ENCODE data around the gene HOXB4. TPM values are rescaled to one million over a fixed set of nuclear protein-coding genes. Genes with fewer than 3 reads are reported as not detected.

HOXB4 gene
- 7.2 and 7.4 TPM in 2 replicates for total RNA-seq (2014; rRNA removed; shearing (Covaris generic))
- total RNA-seq (2022): 8.9 and 9.2 TPM in 2 replicates
- Bru-seq, nascent RNA: percentile 57 among the genes with signal in this experiment
- BruChase-seq, experiment 1, labeled RNA remaining after a 6-hour chase: percentile 68 among the genes with signal in this experiment
- BruChase-seq, experiment 2, labeled RNA remaining after a 2-hour chase: percentile 85 among the genes with signal in this experiment
- long read RNA-seq, transcript HOXB4-201 (2 exons, 3,757 nt): major isoform, 6 of 7 reads
- long read RNA-seq, partial matches to known transcripts: 0 of 7 reads
- long read RNA-seq, other reads (novel, unspliced or antisense): 1 of 7 reads

DNA sequence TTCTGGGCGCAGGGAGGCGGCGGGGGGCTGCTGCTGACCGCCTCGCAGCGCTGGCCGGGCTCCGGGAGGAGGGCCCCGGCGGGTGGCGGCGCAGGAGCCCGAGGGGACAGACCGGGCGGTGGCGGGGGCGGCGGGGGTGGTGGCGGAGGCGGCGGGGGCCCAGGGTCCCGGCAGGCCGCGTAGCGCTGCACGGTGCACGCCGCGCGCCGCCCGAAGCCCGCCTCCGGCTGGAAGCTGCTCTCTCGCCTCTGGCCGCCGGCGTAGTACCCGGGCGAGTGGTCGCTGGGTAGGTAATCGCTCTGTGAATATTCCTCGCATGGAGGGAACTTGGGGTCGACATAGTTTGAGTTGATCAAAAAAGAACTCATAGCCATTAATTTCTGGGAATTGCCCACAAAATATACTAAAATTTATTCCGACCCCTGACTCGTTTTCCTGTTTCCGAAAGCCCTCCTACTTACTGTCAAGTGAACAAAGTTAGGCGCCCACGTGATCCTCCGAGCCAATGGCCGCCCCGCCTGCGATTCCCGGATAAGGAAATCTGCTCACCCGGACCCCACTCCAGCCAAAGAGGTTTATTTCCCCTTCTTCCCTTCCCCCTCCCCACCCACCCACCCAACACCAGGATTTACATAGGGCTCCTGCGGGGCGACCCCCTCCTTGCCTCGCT is at the start of gene HOXB4:
HOXB4 (minus strand) TSS at position 405 of the 670 bp plus-strand sequence; CDS start at position 374, 31 bp downstream.
- Histone ChIP-seq H4K20me1 (ENCODE audit: insufficient read depth, low read length) (no peaks in the 10 kb centered on the region), H3K79me2 (ENCODE audit: insufficient read depth, low read depth, low read length) (peaks cover 6% of the 10 kb centered on the region; the same call in 1 of the 2 replicates), H2AFZ (ENCODE audit: low read length) (peak within 1 kb of the TSS; percentile 70), H3K4me2 (ENCODE audit: low read length) (peak within 1 kb of the TSS; percentile 85), H3K4me1 (ENCODE audit: insufficient read depth, low read length, poor library complexity, severe bottlenecking) (peaks cover 19% of the 10 kb centered on the region), H3K4me3 (ENCODE audit: low read depth, low read length, poor library complexity, severe bottlenecking) (peak within 1 kb of the TSS; percentile 85), H3K27ac (ENCODE audit: low read depth, low read length, poor library complexity, severe bottlenecking) (peak within 1 kb of the TSS; percentile 44), H3K9me3 (ENCODE audit: low read length) (no peaks in the 10 kb centered on the region), H3K9me2 (ENCODE audit: insufficient read depth, low read length) (no peaks in the 10 kb centered on the region), H3K36me3 (ENCODE audit: insufficient read depth, low read length) (peaks cover 5% of the 10 kb centered on the region; the same call in 1 of the 2 replicates)
- peak; percentile 85 for DNase-seq (ENCODE audit: low spot score)
- ChIA-PET CTCF (ENCODE audit: unreplicated experiment) (no interaction called here), POLR2A (no interaction called here)
- intact Hi-C loops (cut with micrococcal nuclease; ENCODE audit: unreplicated experiment): no loop called here
- no TSS peak for BruUV-seq (replicated peaks)
- TF ChIP-seq CTCF (conservative IDR thresholded peaks at IDR 0.05; ENCODE audit: low read length) (no peak), EZH2phosphoT487 (IDR thresholded peaks at IDR 0.05; ENCODE audit: borderline replicate concordance, low read depth, low read length) (no peak)

DNA sequence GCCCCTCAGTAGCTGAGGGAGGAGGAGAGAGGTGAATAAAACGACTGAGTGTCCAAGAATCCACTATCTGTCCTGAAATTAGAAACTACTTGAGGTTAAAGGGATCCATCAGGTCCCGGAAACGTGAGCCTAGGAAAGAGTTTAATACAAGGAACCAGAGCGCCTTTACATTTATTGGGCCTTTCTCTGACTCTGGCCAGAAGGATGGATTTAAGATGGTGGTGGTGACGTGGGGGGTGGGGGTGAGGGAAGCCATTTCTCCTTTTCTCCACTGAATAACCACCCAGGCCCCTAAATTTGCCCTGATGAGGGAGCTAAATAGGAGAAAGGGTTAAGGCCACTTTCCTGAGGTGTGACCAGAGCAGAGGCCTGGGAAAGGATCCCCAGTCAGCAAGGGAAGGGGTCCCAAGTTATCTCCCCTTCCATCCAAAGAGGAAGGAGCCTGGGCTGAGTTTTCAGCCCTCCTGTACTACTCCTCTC is 49.0 kb upstream of the HOXB4 start:
- Histone ChIP-seq H3K9me2 (ENCODE audit: insufficient read depth, low read length) (no peaks in the 10 kb centered on the region), H2AFZ (ENCODE audit: low read length) (no peak overlapping the region), H3K4me1 (ENCODE audit: insufficient read depth, low read length, poor library complexity, severe bottlenecking) (no peaks in the 10 kb centered on the region), H3K79me2 (ENCODE audit: insufficient read depth, low read depth, low read length) (no peaks in the 10 kb centered on the region), H3K4me2 (ENCODE audit: low read length) (no peak overlapping the region), H3K9me3 (ENCODE audit: low read length) (no peaks in the 10 kb centered on the region), H3K4me3 (ENCODE audit: low read depth, low read length, poor library complexity, severe bottlenecking) (no peak overlapping the region), H3K36me3 (ENCODE audit: insufficient read depth, low read length) (no peaks in the 10 kb centered on the region), H4K20me1 (ENCODE audit: insufficient read depth, low read length) (no peaks in the 10 kb centered on the region), H3K27ac (ENCODE audit: low read depth, low read length, poor library complexity, severe bottlenecking) (no peak overlapping the region)
- intact Hi-C loops (cut with micrococcal nuclease; ENCODE audit: unreplicated experiment): no loop called here
- no TSS peak for BruUV-seq (replicated peaks)
- no peak for DNase-seq (ENCODE audit: low spot score)
- TF ChIP-seq EZH2phosphoT487 (IDR thresholded peaks at IDR 0.05; ENCODE audit: borderline replicate concordance, low read depth, low read length) (no peak), CTCF (conservative IDR thresholded peaks at IDR 0.05; ENCODE audit: low read length) (no peak)
- CTCF ChIA-PET (ENCODE audit: unreplicated experiment): no interaction called here
- POLR2A ChIA-PET: no interaction called here

Measured in OCI-LY7 (cell line).